WTC11 (cell line): ENCODE measurements around the gene SPO11.

Experiments
- CTCF ChIP-seq: fragments of 200-600 bp; IDR thresholded peaks from 2 replicates; pipeline ENCODE4 v1.8.0; 2022; ENCODE audit warnings: antibody characterized with exemption
- NFYB ChIP-seq: sonication (generic); formaldehyde crosslinking; conservative IDR thresholded peaks from 2 replicates; pipeline ENCODE4 v1.8.0; 2022; ENCODE audit warnings: low read depth, missing genetic modification reagents
- USF2 ChIP-seq: sonication (generic); formaldehyde crosslinking; IDR thresholded peaks from 2 replicates; pipeline ENCODE4 v1.8.1; 2023; ENCODE audit warnings: mild to moderate bottlenecking, missing genetic modification reagents, moderate library complexity
- ZBTB43 ChIP-seq: sonication (generic); formaldehyde crosslinking; IDR thresholded peaks from 2 replicates; pipeline ENCODE4 v1.8.1; 2023; ENCODE audit warnings: mild to moderate bottlenecking, missing genetic modification reagents

- TF ChIP-seq CTCF (no peak), ZBTB43 (CRISPR knock-in tag) (no peak), USF2 (CRISPR knock-in tag) (no peak), NFYB (no peak)
Measured at GRCh38 chr20:57287007-57287880, 42.4 kb upstream of the SPO11 start.
